GM19239 (cell line): ENCODE data around the gene COA5.
A peak's percentile ranks its signal among the peaks of the same experiment; 100 is the strongest.

Experiments
- DNase-seq: peaks from one replicate; pipeline ENCODE4 v3.0.0; 2011; ENCODE audit warnings: low spot score; ENCODE audit not compliant: insufficient read length
- FAIRE-seq: peaks from 2 replicates; lab custom pipeline; 2011; peaks lifted over from hg19 to GRCh38; lab: Jason Lieb, UNC

COA5 gene, protein sequence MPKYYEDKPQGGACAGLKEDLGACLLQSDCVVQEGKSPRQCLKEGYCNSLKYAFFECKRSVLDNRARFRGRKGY

DNA sequence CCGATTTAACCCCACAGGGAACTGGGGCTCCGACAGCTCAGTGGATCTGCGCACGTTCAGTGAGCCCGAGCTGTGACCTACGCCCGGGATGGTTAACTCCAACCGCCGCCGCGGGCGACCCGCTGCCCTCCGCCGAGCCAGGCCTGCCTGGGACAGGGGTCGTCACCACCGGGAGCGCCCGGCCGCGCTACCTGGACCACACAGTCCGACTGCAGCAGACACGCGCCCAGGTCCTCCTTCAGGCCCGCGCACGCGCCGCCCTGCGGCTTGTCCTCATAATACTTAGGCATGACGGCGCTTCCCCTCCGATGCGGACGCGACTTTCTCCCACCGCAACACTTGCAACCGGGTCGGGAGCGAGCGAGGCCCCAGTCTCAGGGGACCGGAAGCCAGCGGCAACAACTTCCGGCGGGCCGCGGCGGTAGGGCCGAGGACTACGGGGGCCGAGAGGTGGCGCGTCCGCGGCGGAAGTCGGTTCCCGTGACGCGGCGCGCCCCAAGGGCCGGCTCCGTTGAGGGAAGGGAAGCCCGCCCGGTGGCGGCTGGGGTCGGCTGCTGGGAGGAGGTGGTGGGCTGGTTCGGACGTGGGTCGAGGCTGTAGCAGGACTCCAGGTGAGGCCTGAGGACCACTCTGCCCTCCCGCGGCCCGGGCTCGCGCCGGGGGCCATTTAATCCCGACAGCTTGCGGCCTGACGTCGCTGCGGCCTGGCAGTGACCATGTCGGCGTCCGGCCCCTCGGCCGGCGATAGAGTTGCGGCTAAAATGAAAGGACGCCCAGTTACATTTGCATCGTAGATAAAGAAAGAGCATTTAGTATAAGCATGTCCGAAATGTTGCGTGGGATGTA is at the start of gene COA5, which contains the start of gene UNC50:
Gene COA5, minus strand, starts transcription at position 397 of the 846 bp plus-strand sequence. Its CDS starts 107 bp downstream, at position 290.
Gene UNC50, plus strand, starts transcription at position 474 of the 846 bp plus-strand sequence. CDS start 1,171 bp downstream, outside the sequence.
- FAIRE-seq, result peak; percentile 77

DNA sequence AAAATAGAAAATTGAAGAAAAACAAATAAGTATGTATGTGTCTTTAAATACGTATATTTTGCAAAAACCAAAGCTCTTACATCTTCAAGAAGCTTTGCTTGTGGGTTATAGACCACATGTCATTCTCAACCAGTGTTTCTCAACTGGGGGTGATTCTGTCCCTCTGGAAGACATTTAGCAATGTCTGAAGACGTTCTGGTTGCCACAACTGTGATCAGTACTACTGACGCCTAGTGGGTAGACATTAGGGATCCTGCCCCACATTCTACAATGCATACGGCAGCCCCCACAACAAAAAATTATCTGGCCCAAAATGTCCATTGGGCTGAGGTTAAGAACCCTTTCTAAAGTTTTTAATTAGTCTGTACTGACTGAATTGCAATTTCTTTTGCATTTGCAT is 48.5 kb upstream of the COA5 start:
- DNase-seq, result no peak

More for the DNA sequence above, at the start of gene COA5, which contains the start of gene UNC50:
- DNase-seq, result peak; percentile 92

DNA sequence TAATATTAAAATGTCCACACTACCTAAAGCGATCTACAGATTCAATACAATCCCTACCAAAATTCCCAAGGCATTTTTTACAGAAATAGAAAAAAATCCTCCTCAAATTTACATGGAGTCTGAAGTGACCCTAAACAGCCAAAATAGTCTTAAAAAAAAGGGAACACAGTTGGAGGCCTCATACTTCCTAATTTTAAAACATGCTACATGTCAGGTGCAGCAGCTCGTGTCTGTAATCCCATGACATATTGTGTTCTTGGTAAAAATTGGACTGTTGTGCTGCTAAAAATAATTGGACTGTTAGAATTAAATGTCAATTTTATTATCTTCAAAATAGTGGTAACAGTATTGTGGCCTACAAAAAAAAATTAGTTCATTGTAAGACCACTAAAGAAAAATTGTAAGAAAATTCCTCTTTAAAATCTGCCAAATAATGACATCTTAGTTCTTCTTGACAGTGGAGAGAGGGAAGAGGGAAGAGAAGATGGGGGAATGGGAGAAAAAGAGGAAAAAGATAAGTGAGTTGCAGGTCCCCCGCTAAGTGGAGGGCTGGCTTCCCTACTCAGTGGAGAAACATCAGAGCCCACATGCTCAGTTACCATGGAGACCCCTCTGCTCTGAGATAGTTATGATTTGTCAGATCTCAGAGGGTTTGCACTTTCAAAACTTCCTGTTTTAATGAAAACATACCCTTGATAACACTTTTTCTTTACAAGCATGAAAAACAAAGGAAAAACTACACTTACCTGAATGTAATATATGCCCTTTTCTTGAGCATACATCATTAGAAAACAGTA is 46.6 kb upstream of the COA5 start:
- no peak for FAIRE-seq
- no peak for DNase-seq

More for the DNA sequence above, 48.5 kb upstream of the COA5 start:
- no peak for FAIRE-seq

DNA sequence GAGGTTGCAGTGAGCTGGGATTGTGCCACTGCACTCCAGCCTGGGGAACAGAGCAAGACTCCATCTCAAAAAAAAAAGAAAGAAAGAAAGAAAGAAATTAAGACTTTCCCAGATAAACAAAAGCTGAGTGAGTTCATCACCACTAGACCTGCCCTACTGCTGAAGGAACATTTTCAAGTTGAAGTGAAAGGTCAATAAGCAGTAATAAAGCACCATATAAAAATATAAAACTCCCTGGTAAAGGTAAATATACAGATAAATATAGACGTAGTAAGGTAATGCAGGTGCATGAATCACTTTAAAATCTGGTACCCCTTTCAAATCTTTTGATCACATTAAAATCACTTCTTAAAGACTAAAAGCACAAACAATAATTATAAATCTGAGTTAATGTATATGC is 42.7 kb upstream of the COA5 start:
- FAIRE-seq, result no peak
- no peak for DNase-seq

DNA sequence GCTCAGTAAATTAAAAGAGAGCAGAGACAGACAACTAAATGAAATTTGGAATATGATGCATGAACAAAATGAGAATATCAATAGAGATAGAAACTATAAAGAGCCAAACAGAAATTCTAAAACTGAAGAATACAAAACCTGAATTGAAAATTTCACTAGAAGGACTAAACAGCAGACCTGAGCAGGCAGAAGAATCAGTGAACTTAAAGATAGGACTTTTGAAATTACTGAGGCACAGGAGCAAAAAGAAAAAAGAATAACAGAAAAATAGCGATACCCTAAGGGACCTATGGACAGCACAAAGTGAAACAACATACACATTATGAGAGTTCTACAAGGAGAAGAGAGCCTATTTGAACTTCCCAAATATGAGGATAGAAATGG is 41.7 kb upstream of the COA5 start:
- FAIRE-seq (no peak), DNase-seq (no peak)

DNA sequence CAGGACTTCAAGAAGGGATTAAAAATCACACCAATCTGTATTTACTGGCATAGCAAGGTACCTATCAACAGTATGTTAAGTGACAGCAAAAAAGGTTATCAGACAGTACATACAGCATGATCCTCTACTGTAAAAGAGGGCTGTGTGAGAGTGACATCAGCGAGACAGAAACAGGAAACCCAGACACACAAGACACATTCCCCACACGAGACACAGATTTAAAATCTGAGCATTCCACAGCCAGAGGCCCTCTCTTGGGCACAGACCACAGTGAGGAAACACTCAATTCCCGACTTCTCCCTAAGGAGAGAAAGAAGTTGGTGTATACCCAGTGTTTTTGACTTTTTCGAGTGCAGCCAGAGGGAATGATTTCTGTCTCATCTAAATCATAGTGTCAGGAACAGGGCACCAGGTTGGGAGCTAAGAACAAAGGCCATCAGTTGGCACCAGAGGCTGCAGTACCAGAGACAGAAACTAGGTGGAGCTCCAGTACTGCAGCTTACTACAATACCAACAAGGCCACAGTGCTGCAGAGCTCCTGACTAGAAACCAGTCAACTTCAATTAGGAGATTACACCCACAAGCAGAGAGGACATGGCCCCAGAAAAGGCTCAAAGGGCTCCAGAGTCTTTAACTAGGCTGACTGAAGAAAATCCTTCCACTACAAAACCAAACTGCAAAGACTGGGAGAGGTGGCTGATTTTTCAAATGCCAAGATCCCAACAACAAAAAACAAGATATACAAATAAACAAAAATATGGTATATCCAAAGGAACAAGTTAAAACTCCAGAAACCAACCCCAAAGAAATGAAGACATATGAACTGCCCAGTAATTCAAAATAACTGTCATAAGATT is 41.1 kb upstream of the COA5 start:
- DNase-seq (peak; percentile 28), FAIRE-seq (peak; percentile 71)

DNA sequence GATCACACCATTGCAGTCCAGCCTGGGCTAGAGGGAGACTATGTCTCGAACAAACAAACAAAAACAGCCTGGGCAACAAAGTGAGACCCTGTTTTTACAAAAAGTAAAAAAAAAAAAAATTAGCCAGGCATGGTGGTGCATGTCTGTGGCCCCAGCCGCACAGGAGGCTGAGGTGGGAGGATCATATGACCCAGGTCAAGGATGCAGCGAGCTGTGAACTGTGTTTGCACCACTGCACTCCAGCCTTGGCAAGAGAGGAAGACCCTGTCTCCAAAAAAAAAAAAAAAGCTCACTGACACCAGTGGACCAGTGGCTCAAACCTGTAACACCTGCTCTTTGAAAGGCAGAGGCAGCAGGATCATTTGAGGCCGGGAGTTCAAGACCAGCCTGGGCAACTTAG is 40.1 kb upstream of the COA5 start:
- DNase-seq (no peak), FAIRE-seq (no peak)

DNA sequence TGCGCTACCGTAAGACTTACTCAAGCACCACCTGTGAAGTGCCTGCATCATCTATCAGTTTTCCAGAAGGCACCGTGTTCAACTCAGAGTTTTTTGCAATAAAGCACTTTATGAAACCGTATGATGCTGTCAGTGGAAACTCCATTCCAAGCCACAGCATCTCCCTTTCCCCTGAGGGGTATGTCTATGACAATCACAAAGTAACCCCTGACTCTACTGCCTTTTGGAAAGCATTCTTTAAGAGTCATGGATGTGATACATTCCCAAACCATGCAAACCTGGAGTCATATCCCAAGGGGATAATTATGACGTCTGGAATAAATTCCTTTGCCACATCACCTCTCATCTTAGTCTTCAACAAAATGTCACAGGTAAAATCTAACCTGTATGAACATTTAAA is 39.3 kb upstream of the COA5 start:
- DNase-seq (no peak), FAIRE-seq (no peak)

DNA sequence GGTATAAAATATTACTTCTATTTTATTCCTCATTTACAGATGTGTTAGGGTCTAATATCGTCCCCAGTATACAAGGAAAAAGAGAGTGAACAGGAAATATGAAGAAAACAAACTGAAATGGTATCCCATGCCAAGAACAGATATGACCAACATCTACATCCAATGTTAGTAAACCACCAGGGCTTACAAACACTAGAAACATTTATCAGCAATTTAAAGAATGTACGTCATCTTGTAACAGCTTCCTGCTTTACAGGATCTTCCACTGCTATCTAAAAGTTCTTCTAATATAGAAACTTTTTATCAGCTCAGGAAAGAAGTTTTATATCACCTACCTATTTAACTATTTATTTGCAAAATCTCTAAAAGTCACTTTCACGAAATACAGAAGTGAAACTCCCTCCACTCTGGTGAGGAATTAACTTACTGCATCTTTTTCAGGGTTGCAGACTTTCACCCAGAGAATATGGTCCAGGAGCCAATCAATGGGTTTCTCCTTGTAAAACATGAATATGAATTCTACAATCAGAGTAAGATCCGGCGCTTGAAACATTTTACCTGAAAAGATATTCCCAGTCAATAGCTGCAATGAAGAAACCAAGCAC is 35.3 kb upstream of the COA5 start:
- DNase-seq, result no peak
- FAIRE-seq, result peak; percentile 35

DNA sequence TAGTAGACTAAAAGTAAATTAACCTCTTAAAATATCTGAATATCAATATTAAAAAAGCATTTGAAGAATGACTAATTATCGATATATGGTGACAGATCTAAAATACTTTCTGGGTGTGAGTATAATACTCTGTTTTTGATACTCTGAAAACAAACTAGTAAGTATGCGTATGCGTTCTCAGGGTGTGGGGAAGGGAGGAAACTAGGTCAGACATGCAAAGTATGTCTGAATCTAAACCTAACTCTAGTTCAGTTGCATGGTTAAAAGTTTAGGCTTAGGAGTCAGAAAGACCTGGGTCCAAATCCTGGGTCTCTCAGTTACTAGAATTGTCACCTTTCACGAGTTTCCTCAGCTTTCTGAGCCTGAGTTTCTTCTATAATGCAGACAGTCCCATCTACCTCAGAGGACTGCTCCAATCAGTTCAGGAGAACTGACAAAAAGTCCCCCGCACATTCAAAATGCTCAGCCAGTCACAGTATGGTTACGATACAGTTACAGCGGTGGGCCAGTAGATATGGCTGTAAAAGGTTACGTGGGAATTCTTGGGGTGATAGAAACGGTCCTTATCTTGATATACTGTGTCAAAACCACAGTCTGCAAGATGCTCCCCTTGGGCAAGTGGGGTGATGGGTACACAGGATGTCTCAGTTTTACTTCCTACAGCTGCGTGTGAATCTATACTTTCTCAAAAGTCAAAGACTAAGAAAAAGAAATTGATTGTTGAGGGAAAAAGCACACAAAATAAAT is 29.3 kb upstream of the COA5 start:
- FAIRE-seq (peak; percentile 35), DNase-seq (no peak)

DNA sequence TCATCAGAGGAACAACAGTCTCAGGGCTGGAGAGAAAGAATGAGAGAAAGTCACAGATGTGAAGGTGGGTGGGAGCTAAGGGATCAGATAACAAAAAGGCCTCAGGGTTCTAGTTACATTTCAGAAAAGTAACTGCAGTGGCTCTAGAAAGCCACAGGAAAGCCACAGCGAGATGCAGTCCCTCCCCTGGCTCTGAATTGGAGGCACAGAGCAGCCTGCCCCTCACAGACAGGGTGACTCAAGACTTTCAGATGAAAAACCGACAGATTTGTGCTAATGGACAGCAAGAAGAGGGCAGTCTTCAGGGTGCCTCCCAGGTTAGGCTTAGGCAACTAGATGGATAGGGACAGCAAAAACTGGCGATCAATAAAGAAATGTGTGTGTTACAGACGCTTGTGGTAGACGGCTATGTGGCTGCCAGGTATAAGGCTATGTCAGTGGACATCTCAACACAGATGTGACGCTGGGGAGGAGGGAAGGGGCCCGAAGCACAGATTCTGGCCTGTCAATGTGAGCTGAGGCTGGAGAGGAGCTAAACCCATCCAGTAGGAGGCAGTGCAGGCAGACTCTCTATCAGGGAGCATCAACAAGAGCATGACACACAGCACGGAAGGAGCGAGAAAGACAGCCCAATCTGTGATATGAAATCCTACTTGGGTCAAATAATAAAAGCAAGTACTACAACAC is 26.2 kb upstream of the COA5 start:
- FAIRE-seq (no peak), DNase-seq (no peak)

DNA sequence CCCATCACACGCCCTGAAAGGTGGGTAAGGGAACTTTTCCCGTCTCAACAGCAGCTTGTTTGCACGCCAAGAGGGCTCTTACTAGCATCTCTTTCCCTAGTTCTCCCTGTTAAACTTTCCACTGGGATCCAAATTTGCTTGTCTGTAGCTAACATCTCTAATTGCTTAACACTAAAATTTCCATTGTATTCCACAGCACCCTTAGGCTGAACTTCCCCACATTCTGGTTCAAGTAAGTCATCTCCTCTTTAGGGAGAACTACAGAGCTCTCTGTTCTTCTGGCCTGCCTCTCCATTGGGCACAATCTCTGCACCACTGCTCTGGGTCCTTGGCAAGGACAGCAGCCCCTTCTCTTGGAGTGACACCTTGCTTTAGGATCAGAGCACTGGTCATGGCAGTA is 24.0 kb upstream of the COA5 start:
- DNase-seq (no peak), FAIRE-seq (no peak)

DNA sequence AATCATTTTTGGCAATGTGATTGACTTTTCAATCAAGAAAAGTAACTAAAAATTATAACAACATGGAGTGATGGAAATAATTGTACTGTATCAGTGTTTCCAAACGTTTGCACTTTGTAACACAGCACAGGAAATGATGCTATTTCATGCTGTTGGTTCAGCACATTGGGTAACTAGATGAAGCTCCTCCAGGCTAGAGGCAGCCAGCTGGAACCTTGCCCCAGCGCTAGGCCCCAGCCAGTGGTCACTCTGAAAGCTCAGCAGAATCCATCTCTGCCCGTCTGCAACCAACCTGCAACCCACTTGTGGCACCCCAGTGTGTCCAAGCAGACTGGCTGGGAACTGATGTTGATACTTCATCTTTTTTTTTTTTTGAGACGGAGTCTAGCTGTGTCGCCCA is 15.3 kb upstream of the COA5 start:
- FAIRE-seq, result no peak
- DNase-seq, result no peak

DNA sequence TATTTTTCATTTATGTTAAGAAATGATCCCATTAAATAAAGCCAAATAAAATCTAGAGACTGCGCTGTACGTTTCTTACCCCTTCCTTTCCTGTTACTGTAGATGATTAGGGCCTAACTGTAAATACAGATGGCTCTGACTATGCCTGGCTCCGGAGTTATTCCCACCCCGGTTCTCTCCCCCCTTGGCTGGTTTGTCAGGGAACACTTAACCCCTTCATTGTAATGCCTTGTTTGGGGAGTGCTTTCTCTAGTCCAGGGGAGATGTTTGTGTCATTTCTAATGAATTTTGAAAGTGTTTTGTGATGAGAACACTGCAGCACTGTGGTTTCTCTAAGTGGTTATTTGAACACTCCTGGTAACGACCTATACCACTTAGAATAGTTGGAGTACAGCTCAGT is 8.8 kb upstream of the COA5 start:
- DNase-seq, result no peak
- no peak for FAIRE-seq

DNA sequence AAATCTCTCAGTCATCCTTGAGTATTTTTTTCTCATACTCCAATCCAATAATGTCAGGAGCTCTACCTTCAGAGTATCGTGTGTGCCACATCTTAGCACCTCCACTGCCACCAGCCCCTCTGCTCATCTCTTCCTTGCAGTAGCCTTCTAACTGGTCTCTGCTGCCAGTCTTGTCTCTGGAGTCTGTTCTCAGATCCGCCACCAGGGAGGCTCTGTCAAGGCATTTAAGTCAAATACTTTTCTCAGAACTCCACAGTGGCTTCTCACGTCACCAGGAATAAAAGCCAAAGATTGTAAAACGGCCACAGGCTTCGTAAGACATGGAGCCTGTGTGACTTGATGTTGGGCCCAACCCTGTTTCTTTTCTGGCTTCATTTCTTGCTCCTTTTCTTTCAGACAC is 7.2 kb upstream of the COA5 start:
- FAIRE-seq, result no peak
- DNase-seq, result no peak

DNA sequence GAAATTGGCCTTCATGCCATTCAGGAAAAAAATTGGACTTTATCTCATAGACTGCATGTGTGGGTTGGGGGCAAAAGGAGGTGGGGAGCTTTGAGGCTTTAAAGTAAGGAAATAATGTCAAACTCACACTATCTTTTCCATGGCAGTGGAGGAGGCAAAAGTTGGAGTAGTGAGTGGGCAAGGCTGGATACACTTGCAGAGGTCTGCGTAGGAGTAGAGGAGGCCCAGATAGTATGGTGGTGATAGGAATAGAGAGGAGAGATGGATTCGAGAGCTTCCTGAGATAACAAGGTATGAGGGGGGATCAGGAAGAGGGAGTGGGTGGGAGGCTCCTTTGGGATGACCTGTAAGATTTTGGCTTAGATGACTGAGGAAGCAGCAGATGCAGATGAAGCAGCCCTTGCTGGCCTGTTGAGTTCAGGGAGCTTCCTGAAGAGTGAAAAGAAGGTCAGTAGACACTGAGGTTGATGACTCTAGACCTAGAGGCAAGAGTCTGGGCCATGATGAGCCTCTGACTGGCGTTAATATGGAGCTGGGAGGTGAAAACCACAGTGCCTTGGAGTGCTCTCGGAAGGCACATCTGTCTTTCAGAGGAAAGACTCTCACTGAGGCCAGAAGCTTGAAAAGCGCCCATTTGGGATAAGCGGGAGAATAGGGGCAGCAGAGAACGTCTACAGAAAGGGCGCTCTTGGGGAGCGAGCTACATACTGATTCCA is 5.9 kb upstream of the COA5 start:
- DNase-seq (no peak), FAIRE-seq (no peak)

DNA sequence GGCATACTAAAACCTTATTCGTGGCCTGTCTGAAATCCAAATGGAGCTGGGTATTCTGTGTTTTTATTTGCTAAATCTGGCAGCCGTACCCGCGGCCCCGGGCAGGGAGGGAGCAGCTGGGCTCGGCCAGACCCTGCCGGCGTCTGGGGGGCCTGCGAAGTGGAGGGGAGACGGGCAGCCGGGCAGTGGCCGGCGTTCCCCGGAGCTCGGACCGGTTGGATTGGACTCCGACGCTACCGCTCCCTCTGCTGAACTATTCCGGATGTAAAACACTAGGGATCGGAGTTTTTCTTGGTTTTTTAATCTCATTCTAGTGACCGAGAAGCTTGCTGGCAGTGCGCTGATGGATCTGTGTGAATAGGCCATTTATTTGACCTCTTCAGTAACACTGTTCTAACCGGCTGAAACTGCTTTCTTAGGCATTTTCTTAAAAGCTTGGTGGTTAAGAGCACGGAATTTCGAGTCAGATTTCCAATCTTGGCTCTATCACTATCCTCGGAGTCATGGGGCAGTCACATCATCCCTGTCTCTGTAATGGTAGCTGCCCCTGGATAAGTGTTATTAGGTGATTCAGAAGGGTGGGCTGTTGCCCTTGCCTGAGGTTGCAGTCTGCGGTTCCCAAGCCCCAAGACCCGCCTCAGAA is 771 bp upstream of the COA5 start:
- no peak for DNase-seq

More for the DNA sequence above, 771 bp upstream of the COA5 start:
- FAIRE-seq, result no peak
